AG10803 (cell line): ENCODE results near the gene MUSTN1.

ENCODE experiments used
- DNase-seq: peaks from one replicate; pipeline ENCODE4 v3.0.0; 2010; ENCODE audit warnings: low read depth
- H3K4me3 ChIP-seq: 2 replicates; pipeline ENCODE4 v1.5.1; 2011; ENCODE audit warnings: mild to moderate bottlenecking, low read length, control low read depth
- TF ChIP-seq, protein P1 (sequence below): conservative IDR thresholded peaks from 2 replicates; pipeline ENCODE4 v1.5.1; 2011; ENCODE audit warnings: mild to moderate bottlenecking, low read length, control low read depth, inconsistent platforms

MUSTN1 gene

DNA sequence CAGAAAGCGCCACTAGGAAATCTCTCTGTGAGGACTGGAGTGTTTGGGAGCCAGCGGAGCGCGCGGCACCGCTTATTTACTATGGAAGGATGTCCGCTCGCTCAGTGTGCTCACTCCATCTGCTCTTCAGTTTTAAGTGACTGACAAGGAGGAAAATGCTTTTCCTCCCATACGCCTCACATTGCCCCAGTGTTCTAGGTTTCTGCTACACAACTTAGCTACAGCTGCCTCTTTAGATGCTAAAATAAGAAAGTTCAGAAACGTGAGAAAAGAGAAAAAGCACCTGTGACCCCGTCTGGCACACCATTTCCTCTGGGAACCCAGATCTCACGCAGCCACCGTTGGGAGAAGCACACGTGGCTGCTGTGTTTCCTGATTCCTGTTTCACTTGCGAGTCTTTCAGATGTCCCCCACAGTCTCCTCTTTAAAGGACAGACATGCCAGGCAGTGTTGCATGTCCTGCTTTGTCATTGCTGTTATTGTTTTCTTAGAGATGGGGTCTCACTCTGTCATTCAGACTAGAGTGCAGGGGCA lies 11.7 kb upstream of the MUSTN1 start:
- no peak for DNase-seq
- TF ChIP-seq, protein P1, sequence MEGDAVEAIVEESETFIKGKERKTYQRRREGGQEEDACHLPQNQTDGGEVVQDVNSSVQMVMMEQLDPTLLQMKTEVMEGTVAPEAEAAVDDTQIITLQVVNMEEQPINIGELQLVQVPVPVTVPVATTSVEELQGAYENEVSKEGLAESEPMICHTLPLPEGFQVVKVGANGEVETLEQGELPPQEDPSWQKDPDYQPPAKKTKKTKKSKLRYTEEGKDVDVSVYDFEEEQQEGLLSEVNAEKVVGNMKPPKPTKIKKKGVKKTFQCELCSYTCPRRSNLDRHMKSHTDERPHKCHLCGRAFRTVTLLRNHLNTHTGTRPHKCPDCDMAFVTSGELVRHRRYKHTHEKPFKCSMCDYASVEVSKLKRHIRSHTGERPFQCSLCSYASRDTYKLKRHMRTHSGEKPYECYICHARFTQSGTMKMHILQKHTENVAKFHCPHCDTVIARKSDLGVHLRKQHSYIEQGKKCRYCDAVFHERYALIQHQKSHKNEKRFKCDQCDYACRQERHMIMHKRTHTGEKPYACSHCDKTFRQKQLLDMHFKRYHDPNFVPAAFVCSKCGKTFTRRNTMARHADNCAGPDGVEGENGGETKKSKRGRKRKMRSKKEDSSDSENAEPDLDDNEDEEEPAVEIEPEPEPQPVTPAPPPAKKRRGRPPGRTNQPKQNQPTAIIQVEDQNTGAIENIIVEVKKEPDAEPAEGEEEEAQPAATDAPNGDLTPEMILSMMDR: no peak

DNA sequence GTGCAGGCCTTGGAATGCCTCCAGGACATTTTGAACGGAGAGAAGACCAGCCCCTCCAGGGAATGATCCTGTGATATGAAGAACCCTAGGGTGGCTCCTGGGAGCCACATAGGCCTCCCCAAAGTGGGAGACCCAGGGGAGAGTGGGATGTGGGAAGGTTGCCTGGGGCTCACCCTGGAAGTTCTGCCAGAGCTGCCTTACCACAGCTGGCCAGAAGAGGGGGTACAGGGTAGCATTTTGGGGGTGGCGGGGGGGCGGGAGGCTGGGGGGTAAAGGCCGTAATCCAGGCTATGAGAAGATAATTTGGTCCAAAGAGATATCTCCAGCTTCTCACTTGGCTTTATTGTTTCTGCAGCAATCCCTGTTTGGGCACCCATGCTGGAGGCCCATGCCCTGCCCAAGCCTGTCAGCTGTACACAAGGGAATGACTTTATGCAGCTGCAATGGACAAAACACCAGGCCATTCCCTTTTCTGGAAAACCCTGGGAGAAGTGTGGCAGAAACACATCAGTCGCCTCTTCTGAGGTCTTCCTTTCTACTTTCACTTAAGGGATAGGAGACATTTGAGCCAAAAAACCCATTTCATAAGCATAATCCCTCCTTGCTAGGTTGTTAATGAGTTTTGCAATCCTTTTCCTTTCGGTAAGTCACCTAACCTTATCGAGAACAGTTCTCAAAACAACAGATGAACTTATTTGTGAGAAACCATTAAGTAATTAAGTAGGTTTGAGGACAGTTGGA lies 11.0 kb upstream of the MUSTN1 start:
- TF ChIP-seq, protein P1: peak; percentile 52
- no peak for DNase-seq
- no peak overlapping the region for H3K4me3 ChIP-seq

More for the DNA sequence above, 11.7 kb upstream of the MUSTN1 start:
- no peak overlapping the region for H3K4me3 ChIP-seq

DNA sequence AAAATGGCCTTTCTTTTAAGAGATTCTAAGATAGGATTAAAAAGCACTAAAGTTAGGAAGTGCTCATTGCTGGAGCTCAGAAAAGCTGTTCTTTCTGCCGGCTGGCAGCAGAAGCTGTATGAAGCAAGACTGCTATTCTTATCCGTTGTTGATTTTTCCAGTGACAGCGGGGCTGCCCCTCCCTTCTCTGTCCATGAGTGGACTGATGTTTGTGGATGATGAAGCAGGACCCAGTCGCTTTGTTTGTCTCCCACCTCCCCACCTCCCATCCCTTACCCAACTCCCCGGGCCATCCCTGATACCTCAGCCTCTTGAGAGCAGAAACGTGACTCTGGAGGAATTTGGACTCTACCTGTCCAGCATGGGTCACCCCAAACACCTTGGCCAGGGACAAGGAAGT lies 10.3 kb upstream of the MUSTN1 start:
- H3K4me3 ChIP-seq: no peak overlapping the region
- TF ChIP-seq, protein P1: no peak
- peak; percentile 45 for DNase-seq

DNA sequence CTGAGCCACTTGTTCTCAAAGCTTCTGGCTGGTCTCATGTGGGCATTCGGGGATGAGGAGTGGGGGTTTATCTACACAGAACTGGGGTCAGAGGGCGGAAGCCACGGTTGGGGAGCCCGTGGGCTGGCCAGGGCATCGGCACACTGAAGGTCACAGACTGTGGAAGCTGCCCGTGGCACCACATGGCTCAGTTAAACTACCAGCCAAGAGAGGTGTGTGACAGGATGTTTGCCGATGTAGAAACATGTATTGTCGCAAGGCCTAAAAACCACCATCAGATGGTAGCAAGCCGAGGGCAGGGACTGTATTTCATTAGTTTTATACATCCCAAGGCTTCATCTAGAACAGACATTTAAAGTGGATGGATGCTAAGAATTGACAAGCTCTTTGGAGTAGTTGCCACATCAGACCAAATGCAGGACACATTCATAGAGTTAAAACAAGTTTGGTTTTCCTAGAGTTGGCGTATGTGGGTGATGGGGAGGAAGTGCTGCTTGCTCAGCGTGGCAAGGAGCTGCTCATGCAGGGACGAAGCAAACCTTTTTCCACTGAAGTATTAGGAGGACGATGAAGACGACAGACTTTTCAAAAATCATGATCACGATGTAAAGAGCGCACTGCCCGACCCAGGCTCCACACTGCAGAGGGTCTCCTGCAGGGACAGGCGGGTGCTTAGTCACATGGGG lies 9.6 kb upstream of the MUSTN1 start:
- TF ChIP-seq, protein P1: no peak
- no peak for DNase-seq
- no peak overlapping the region for H3K4me3 ChIP-seq

DNA sequence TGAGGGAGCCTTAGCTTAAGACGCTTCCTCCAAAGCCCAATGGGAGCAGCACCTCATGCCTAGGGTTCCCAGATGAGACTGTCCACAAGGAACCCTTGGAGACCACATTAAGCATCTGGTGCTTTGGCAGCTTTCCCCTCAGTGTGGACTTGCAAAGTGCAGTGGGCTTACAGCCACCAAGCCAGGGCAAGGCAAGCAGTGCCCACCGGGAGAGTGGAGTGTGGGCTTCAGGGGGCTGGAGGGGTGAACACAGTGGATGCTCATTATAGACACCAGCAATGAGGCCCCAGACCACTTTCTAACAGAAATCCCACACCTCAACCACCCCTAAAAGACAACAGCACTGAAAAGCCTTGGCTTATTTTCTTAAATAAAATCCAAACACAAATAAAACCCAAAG lies 9.1 kb upstream of the MUSTN1 start:
- no peak for DNase-seq
- TF ChIP-seq, protein P1: no peak
- H3K4me3 ChIP-seq: no peak overlapping the region

DNA sequence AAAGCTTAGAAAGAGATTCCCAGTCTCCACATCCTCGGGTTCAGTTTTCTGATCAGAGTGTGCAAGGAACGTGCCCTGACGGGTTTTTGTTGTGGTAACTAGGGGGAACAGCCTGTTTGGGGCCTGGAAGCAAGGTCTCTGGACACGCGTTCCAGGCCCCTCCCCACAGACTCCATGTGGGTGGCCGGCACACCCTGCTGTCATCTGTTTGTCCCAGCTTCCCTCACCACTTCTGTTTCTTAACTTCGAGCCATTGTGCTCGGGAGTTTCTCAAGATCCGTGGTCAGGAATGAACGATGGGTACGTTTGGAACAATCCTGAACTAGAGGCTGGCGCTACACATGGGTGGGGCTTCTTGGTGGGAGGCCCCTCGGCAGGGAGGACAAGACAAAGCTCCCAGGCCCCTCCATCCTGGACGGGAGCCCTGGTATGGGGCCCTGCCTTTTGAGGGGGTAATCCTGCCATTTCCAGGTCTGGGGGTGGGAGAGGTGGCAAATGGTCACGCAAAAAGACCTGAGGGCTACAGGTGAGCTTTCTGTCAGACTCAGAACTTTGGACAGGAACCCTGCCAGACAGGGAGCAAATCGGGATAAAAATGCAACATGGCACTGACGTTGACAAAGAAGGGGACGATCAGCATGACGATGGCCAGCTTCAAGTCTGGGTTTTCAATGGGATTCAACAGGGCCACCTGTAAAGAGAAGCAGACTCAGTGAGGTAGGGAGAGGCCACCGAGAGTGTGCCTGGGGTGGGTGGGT lies 8.5 kb upstream of the MUSTN1 start:
- no peak for DNase-seq
- TF ChIP-seq, protein P1: no peak
- H3K4me3 ChIP-seq: no peak overlapping the region
